HG03469 (cell line): ENCODE measurements around the gene GJB6.

Source experiments
- ATAC-seq: cut with Tn5 transposase; IDR thresholded peaks from one replicate; pipeline ENCODE4 v1.9.1; 2021; ENCODE audit warnings: mild to moderate bottlenecking, moderate library complexity, moderate number of reproducible peaks; ENCODE audit not compliant: unreplicated experiment

The GJB6 gene

DNA sequence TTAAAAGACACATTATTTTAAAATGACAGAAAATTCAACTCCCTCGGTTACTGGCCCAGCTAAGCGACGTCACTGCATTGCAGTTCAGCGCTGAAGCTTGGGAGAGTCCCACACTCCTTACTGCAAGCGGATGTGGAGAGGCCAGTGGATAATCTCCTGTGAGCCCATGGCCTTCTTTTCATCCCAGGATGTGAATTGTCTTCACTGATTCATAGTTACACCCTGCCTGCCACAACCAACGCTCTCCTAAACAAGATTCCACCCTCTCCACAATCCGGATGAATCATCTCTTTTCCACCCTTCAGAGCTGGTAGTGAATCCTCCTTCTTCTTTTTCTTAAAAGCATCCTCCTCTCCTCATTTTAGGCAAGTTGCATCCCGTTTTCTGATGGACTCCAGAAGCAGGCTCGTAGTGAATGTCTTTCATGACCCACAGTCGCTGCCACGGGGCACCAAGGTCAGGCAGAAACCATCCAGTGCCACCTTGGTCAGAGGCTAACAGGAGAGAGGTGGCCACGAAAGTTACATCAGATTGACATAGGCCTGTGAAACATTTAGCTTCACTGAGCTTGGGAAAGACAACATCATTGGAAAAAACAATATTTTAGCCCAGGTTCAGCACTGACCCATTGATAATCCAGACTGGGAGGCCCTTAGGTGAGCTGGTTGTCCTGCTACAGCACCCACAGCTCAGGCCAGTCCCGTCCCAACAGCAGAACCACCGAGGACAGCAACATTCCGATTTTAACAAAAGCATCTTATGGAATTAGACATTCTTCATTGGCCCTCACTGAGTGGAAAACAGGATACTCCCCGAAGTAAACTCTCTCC, 41.4 kb downstream of the GJB6 start:
- ATAC-seq = no peak

DNA sequence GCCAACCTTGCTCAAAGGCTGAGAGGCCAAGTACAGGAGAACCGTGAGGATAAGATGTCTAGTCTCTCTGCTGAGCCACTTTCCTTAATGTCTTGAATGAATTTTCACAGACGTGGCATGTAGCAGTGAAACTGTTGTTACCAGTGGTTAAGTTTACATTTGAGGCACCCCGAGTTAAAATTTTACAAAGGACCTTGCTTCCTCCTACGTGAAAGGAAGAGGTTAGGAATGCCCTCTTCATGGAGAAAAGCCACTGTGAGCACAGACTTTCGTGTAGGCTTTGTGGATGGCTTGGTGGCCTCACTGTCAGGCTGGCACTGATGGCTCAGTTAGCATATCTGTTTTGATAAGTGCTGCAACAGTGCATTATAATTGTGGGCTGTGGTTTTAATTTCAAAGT, 42.0 kb downstream of the GJB6 start:
- ATAC-seq = no peak

GRCh38 chr13:20188667-20189553, 43.2 kb downstream of the GJB6 start:
- ATAC-seq = no peak

DNA sequence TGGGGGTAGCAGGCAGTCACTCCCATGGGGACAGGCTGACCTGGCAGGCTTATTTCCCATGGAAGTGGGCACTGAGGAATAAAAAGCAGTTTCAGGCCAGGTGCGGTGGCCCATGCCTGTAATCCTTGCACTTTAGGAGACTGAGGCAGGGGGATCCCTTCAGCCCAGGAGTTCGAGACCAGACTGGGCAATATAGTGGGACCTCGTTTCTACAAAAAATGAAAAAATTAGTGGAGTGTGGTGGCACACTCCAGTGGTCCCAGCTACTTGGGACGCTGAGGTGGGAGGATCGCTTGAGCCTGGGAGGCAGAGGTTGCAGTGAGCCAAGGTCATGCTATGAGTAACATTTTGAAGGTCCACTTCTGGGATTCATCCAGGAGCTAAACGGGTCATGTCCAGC, 45.3 kb downstream of the GJB6 start:
- no peak for ATAC-seq

DNA sequence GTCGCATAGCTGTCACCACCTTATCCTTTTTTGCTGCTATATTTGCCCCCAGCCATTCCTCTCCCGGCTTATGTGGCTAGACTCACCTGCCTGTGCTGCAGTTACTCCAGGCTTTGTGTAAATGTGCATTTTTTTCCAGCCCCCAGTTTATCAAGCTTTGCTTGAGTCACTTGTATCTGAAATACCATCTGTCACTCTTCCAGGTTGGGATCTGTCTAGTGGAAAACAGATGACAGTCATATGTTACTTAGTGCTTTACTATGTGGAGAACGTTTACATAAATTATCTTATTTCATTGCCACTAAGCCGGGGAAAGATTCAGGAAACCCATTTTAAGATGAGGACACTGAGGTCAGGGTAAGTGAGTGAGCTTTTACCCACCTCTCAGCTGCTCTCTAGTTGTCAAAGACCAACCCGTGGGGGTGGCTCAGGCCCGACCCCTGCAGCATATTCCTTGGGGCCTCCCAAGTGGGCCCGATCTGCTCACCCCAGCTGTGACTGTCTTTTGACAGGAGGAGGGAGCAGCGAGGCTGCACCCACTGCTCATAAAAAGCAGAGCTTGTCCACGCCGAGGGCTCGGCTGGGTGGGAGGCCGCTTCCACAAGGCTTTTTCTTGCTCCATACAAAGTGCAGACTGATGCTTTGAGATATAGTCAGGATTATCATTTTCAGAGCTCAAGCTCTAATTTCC, 46.6 kb downstream of the GJB6 start:
- no peak for ATAC-seq

- ATAC-seq = peak; percentile 79
Observed at GRCh38 chr13:20182231-20182846, 49.8 kb downstream of the GJB6 start.

GRCh38 chr13:20181188-20181587, 50.9 kb downstream of the GJB6 start:
- ATAC-seq = no peak

DNA sequence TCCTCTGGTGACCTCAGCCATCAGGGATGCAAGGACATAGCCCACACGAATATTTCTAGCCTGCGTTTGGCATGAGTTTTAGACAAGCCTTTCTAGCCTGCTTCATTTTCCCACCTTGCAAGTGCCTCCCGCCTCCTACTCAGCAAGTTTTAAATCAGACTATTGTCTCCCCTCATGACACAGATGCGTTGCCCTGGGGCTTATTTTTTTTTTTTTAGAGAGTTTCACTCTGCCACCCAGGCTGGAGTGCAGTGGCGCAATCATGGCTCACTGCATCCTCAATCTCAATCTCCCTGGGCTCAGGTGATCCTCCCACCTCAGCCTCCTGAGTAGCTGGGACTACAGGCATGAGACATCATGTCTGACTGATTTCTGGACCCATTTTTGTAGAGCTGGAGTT, 54.0 kb downstream of the GJB6 start:
- no peak for ATAC-seq

GRCh38 chr13:20177049-20177831, 54.9 kb downstream of the GJB6 start:
- ATAC-seq = no peak

DNA sequence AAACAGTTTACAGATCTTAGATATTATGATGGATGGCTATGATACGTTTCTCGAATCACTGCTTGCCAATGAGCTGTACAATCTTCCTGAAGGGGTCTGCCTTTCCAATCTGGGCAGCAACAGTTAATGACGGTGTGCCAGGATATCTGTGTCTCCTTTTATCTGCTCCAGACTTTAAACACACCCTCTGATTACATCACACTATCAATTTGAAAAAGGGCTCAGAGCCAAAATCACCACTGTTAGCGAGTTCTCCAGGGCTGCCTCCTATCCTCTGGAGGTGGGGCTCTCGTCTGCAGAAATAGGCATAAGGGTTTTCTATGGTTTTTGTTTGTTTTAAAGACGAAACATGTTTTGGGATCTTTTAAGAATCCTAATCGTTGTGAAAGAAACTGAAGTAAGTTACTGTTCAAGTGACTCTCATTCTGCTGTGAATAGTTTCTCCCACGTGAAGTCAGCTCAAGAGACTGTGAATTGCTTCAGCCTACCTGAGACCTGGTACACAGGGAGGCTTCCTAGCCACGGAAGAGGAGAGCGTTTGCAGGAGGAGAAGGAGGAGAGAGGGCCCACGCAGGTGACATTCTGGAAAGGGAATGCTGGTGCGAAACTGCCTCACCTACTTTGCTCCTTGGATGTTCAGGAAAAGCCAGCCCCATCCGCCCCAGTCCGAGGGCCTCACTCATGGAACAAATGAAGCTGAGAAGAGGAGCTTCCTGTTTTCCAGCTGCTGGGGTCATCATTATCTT, 56.0 kb downstream of the GJB6 start:
- no peak for ATAC-seq

DNA sequence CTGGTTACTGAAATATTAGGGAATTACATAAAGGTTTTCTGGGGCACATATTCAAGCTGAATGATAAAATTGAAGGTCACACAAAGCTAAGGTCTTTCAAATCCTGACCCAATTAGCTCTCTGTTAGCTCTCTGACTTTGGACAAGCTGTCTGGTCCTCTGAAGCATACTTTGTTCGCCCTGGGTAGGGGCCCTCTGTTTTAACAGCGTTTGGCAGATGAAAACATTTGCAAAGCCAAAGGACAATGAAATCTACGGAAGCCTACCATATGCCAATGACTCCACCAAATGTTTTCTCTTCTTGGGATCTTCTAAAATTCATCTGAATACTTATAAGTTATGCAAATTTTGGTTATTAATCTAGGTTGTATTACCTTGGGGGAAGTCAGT, 56.7 kb downstream of the GJB6 start:
- no peak for ATAC-seq

GRCh38 chr13:20174656-20175405, 57.3 kb downstream of the GJB6 start:
- peak; percentile 74 for ATAC-seq

DNA sequence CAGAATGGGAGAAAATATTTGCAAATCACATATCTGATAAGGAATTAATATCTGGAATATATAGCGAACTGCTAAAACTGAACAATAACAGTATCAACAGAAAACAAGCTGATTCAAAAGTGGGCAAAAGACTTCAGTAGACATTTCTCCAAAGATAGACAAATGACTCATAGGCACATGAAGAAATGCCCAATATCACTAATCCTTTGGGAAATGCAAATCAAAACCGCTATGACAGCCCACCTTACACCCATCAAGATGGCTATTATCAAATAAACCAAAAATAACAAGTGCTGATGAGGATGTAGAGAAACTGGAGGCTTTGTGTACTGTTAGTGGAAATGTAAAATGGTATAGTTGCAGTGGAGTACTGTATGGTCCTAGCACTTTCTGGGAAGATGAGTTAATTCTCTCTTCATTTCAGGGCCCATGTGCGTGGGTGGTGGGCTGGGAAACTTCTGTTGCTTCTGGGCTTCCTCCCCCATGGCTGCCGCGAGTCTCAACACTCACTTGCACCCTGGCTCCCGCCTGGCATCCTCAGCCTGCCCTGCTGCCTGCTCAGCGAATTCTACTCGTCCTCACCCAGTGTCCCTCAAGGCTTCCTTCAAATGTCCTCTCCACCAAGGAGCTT, 58.9 kb downstream of the GJB6 start:
- no peak for ATAC-seq
